ENCODE results near the gene RPS6KA6. TPM values are rescaled to one million over a fixed set of nuclear protein-coding genes. Genes with fewer than 3 reads are reported as not detected.
A peak's percentile ranks its signal among the peaks of the same experiment; 100 is the strongest.

RPS6KA6 gene
- total RNA-seq, 1 donor from 2014 or later = 36.0 TPM

DNA sequence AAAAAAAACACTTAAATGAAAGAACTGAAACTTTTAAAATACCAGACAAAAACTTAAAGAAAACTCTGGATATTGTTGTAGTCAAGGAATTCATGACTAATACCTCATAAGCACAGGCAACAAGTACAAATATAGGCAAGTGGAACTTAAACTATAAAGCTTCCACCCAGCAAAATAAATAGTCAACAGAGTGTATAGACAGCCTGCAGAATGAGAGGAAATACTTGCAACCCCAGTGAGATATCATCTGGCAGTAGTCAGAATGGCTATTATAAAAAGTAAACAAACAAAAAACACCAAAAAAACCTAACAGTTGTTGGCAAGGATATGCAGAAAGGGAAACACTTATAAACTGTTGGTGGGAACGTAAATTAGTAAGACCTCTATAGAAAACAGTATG, 9.6 kb upstream of the RPS6KA6 start:
- TF ChIP-seq, protein P1, sequence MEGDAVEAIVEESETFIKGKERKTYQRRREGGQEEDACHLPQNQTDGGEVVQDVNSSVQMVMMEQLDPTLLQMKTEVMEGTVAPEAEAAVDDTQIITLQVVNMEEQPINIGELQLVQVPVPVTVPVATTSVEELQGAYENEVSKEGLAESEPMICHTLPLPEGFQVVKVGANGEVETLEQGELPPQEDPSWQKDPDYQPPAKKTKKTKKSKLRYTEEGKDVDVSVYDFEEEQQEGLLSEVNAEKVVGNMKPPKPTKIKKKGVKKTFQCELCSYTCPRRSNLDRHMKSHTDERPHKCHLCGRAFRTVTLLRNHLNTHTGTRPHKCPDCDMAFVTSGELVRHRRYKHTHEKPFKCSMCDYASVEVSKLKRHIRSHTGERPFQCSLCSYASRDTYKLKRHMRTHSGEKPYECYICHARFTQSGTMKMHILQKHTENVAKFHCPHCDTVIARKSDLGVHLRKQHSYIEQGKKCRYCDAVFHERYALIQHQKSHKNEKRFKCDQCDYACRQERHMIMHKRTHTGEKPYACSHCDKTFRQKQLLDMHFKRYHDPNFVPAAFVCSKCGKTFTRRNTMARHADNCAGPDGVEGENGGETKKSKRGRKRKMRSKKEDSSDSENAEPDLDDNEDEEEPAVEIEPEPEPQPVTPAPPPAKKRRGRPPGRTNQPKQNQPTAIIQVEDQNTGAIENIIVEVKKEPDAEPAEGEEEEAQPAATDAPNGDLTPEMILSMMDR (IDR thresholded peaks at IDR 0.05; ENCODE audit: partially characterized antibody, unreplicated experiment) = no peak
- no peak for DNase-seq
- Mint-ChIP-seq H3K36me3 (ENCODE audit: unreplicated experiment) (no peaks in the 10 kb centered on the region), H3K9me3 (ENCODE audit: unreplicated experiment) (no peaks in the 10 kb centered on the region), H3K4me1 (ENCODE audit: low read depth, unreplicated experiment) (no peaks in the 10 kb centered on the region), H3K27me3 (ENCODE audit: unreplicated experiment) (no peaks in the 10 kb centered on the region), H3K27ac (ENCODE audit: unreplicated experiment) (no peak overlapping the region), H3K4me3 (ENCODE audit: unreplicated experiment) (no peak overlapping the region)

DNA sequence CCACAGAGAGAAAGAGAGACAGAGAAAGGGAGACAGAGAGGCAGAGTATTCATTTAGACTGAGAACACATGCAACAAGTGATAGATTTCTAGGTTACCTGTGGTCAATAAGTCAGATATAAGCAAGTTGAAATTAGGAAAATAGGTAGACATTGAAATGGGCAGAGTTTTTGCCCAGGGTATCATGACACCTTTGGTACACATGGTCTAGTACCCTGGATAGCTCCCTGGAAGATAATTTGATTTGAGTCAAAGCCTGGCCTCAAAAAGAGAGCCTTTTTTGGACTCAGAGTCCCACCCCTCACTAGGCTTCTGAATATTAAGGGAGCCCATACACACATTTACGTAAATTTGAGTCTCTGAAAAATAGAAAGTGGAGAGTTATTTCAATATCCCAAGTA, 4.0 kb upstream of the RPS6KA6 start:
- Mint-ChIP-seq H3K4me3 (ENCODE audit: unreplicated experiment) (no peak overlapping the region), H3K27me3 (ENCODE audit: unreplicated experiment) (peaks cover 2% of the 10 kb centered on the region), H3K4me1 (ENCODE audit: low read depth, unreplicated experiment) (peaks cover under 1% of the 10 kb centered on the region), H3K36me3 (ENCODE audit: unreplicated experiment) (no peaks in the 10 kb centered on the region), H3K27ac (ENCODE audit: unreplicated experiment) (no peak overlapping the region), H3K9me3 (ENCODE audit: unreplicated experiment) (peaks cover 8% of the 10 kb centered on the region)
- TF ChIP-seq, protein P1 (IDR thresholded peaks at IDR 0.05; ENCODE audit: partially characterized antibody, unreplicated experiment) = no peak
- no peak for DNase-seq

DNA sequence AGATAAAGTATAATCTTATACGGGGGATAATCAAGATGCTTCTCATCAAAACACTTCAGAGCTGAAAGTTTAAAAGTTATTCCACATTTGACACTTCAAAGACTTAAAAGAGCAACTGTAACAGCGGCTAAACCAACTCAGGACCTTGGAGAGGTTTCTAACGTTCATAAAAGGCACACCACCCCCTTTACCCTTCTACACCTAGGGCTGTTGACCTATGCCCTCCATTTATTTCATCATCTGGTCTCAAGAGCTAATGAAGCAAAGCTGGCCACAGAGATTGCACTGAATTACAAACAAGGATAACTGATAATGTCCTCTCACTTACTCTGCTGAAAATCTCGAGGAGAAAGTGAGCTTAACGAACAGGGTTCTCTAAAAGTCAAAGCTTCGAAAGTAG, 1.1 kb upstream of the RPS6KA6 start:
- Mint-ChIP-seq H3K27me3 (ENCODE audit: unreplicated experiment) (peaks cover 2% of the 10 kb centered on the region), H3K36me3 (ENCODE audit: unreplicated experiment) (no peaks in the 10 kb centered on the region), H3K27ac (ENCODE audit: unreplicated experiment) (no peak overlapping the region), H3K4me1 (ENCODE audit: low read depth, unreplicated experiment) (peaks cover 2% of the 10 kb centered on the region), H3K9me3 (ENCODE audit: unreplicated experiment) (peaks cover 10% of the 10 kb centered on the region), H3K4me3 (ENCODE audit: unreplicated experiment) (peak overlapping the region; percentile 75)
- TF ChIP-seq, protein P1 (IDR thresholded peaks at IDR 0.05; ENCODE audit: partially characterized antibody, unreplicated experiment) = no peak
- no peak for DNase-seq

DNA sequence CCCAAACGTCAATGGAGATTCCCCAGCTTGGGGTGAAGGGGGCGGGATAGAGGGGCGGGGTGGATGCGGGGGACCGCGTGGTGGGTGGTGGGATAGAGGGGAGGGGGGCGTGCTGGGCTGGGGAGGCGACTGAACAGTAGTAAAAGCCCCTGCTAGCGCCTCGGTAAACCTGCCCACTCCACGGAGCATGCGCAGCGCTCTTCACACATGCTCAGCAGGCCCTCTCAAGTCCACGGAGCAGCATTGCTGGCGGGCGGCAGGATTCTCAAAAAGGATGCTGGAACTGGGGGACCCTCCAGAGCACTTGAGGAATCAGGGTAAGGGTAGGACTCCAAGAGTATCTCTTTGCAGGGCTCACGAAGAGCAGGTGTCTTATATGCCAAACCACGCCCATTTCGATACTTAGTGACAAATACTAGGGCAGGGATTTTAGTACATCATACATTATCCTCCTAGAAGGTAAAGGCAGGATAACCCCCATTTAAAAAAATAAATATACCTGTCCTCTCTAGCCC, 378 bp upstream of the RPS6KA6 start:
- H3K4me3 Mint-ChIP-seq (ENCODE audit: unreplicated experiment) = peak overlapping the region; percentile 75
- TF ChIP-seq, protein P1 (IDR thresholded peaks at IDR 0.05; ENCODE audit: partially characterized antibody, unreplicated experiment) = no peak
- H3K4me1 Mint-ChIP-seq (ENCODE audit: low read depth, unreplicated experiment) = peaks cover 2% of the 10 kb centered on the region
- H3K27ac Mint-ChIP-seq (ENCODE audit: unreplicated experiment) = peak overlapping the region; percentile 79
- peak; percentile 75 for DNase-seq
- peaks cover 10% of the 10 kb centered on the region for H3K9me3 Mint-ChIP-seq (ENCODE audit: unreplicated experiment)
- no peaks in the 10 kb centered on the region for H3K36me3 Mint-ChIP-seq (ENCODE audit: unreplicated experiment)
- peaks cover 2% of the 10 kb centered on the region for H3K27me3 Mint-ChIP-seq (ENCODE audit: unreplicated experiment)

DNA sequence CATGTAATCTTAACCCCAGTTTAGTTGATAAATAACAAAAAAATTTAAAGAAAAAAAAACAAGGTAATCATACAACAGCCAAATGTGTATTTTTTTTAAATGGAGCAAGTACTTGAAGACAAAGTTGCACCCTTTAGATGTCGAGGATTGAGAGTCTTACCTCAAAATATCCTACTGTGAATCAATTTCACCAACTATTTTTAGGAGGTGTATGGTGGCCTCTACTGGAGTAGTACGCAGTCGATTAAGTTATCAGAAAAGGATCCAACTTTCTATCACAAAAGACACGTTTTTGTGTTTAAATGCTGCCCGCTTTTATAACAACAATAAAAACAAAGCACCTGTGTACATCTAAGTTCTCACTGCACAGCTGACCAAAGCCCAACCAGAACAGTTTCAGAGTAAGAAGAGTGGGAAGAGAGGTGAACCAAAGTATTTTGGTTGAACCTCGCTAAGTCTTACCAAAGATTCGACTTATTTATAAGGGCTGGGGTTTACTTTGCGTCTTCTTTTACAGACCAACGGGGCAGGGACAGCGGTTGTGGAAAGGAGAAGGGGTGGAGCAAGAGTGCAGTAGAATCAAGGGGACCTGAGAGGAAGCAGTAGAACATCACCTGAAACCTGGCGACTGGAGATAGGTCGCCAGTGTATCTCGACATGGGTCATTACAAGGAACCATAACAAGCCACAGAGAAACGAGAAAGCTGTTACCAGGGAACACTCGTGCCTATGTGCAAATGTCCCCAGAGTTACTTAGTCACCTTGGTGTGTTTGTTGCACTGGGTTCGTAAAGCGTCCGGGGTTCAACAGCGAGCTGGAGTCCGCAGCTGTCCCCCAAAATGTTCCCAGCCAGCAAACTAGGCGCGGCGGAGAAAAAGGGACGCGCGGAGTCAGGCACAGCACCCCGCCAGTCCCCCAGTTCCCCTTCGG, 1.1 kb downstream of the RPS6KA6 start:
- Mint-ChIP-seq H3K4me1 (ENCODE audit: low read depth, unreplicated experiment) (peaks cover 3% of the 10 kb centered on the region), H3K4me3 (ENCODE audit: unreplicated experiment) (peak overlapping the region; percentile 91), H3K36me3 (ENCODE audit: unreplicated experiment) (no peaks in the 10 kb centered on the region)

More for the DNA sequence above, 1.1 kb downstream of the RPS6KA6 start:
- TF ChIP-seq, protein P1 (IDR thresholded peaks at IDR 0.05; ENCODE audit: partially characterized antibody, unreplicated experiment) = no peak
- peaks cover 2% of the 10 kb centered on the region for H3K27me3 Mint-ChIP-seq (ENCODE audit: unreplicated experiment)
- H3K27ac Mint-ChIP-seq (ENCODE audit: unreplicated experiment) = peak overlapping the region; percentile 72
- no peak for DNase-seq
- H3K9me3 Mint-ChIP-seq (ENCODE audit: unreplicated experiment) = peaks cover 10% of the 10 kb centered on the region

All from glutamatergic neuron (in vitro differentiated cells).